T-cell (primary cell): Measurements from ENCODE around the gene ZNF774. TPM values are rescaled to one million over a fixed set of nuclear protein-coding genes. Genes with fewer than 3 reads are reported as not detected.
"Not testable (repeated sequence)": the region's sequence is repeated elsewhere in the genome, so short reads cannot be mapped to it uniquely, and the experiment has no call there.

Experiments used
- ATAC-seq, 4 experiments: fragments of 200-7000 bp in 3 of 4; fragments of 150-1000 bp in 1 of 4; cut with Tn5 transposase; replicated peaks in 1 of 4; 1 replicate in 3 of 4; 2 replicates in 1 of 4; pipeline ENCODE4 v1.10.0; 2021; ENCODE audit warnings: moderate library complexity in 3 of 4, mild to moderate bottlenecking in 2 of 4, moderate number of reproducible peaks in 1 of 4
- CTCF ChIA-PET, 2 donors: fragments of 300-600 bp; sonication (Branson Sonifier 250); formaldehyde crosslinking; loops; one replicate each; lab custom pipeline; 2022; ENCODE audit warnings: antibody characterized with exemption in 2 of 2; lab: Charles Lee
- POLR2A ChIA-PET, 2 donors: fragments of 300-600 bp; sonication (Branson Sonifier 250); formaldehyde crosslinking; loops; one replicate each; lab custom pipeline; 2022; ENCODE audit warnings: antibody characterized with exemption in 2 of 2; lab: Charles Lee
- DNase-seq, 35 experiments: peaks; one replicate each; pipeline versions ENCODE4 v3.0.0 to v3.0.0-alpha.2; 2013 to 2023
- H3K27ac ChIP-seq: one replicate; pipeline ENCODE4 v1.5.1; 2013; ENCODE audit warnings: low read length
- H3K27me3 ChIP-seq, 2 experiments: replicated peaks in 1 of 2; 1 replicate in 1 of 2; 2 replicates in 1 of 2; pipeline versions ENCODE4 v1.6.1 to v1.7.0; 2013; ENCODE audit warnings: low read length in 1 of 2, mixed read lengths in 1 of 2; ENCODE audit not compliant: control insufficient read depth in 2 of 2, insufficient read depth in 2 of 2; ENCODE audit errors: extremely low read depth in 1 of 2
- H3K36me3 ChIP-seq, 2 donors: 1 replicate in 1 of 2; 2 replicates in 1 of 2; pipeline versions ENCODE4 v1.6.1 to v1.7.0; 2013; ENCODE audit warnings: low read length in 1 of 2; ENCODE audit not compliant: control insufficient read depth in 2 of 2, insufficient read depth in 1 of 2; ENCODE audit errors: extremely low read depth in 1 of 2
- H3K4me1 ChIP-seq, 2 experiments: 1 replicate in 1 of 2; 2 replicates in 1 of 2; pipeline versions ENCODE4 v1.6.1 to v1.7.0; 2013; ENCODE audit warnings: low read length in 2 of 2, mixed read lengths in 1 of 2; ENCODE audit not compliant: insufficient read depth in 2 of 2, control insufficient read depth in 1 of 2; ENCODE audit errors: extremely low read depth in 1 of 2
- H3K4me3 ChIP-seq, 2 donors: 1 replicate in 1 of 2; 2 replicates in 1 of 2; pipeline versions ENCODE4 v1.5.1 to v1.7.0; 2013; ENCODE audit warnings: mild to moderate bottlenecking in 2 of 2, low read length in 1 of 2, moderate library complexity in 1 of 2; ENCODE audit not compliant: control insufficient read depth in 1 of 2; ENCODE audit errors: extremely low read depth in 1 of 2
- H3K9me3 ChIP-seq: 2 replicates; pipeline ENCODE4 v1.7.0; 2013
- H3K27ac Mint-ChIP-seq, 2 donors: one replicate each; pipeline ENCODE4 v1.8.0; 2020 to 2021; ENCODE audit warnings: mild to moderate bottlenecking in 2 of 2, mixed read lengths in 2 of 2
- H3K27me3 Mint-ChIP-seq, 2 donors: one replicate each; pipeline ENCODE4 v1.8.0; 2021 to 2022; ENCODE audit warnings: mixed read lengths in 2 of 2
- H3K36me3 Mint-ChIP-seq: one replicate; pipeline ENCODE4 v1.8.0; 2021; ENCODE audit warnings: mixed read lengths
- H3K4me1 Mint-ChIP-seq, 3 donors: one replicate each; pipeline ENCODE4 v1.8.0; 2020 to 2022; ENCODE audit warnings: mixed read lengths in 3 of 3, mild to moderate bottlenecking in 1 of 3
- H3K4me3 Mint-ChIP-seq, 3 donors: one replicate each; pipeline ENCODE4 v1.8.0; 2020 to 2022; ENCODE audit warnings: mild to moderate bottlenecking in 3 of 3, mixed read lengths in 3 of 3, moderate library complexity in 3 of 3
- H3K9me3 Mint-ChIP-seq, 3 donors: one replicate each; pipeline ENCODE4 v1.8.0; 2020 to 2022; ENCODE audit warnings: mixed read lengths in 3 of 3
- WGBS: methylation state at CpG from one replicate; pipeline ENCODE4 v1.1.5; 2013; ENCODE audit warnings: missing lambda C conversion rate; ENCODE audit not compliant: insufficient coverage; 5-methylcytosine and 5-hydroxymethylcytosine counted together
- total RNA-seq, 35 experiments: library from RNA in 6 of 35; stranded (reverse) in 6 of 35; fragments of 120-200 nt in 1 of 35; gene quantifications; one replicate each; pipeline versions ENCODE4 v1.2.1 to v1.2.4 and lab custom pipeline; 2013 to 2026

ZNF774 gene
- under 1 TPM; 0.61 to 0.85 (median 0.70) TPM for total RNA-seq
- 0.44 TPM for total RNA-seq (2013)
- total RNA-seq (lab: John Stamatoyannopoulos, UW) = 0 to 1.4 (median 0.44) reads per million in 29 experiments

GRCh38 chr15:90352107-90352893 is at the start of gene ZNF774:
ZNF774 (plus strand) TSS chr15:90352284; CDS start chr15:90354661, 2,377 bp downstream.
- Mint-ChIP-seq H3K27ac (peak within 1 kb of the TSS in 1 of 2 donors; percentile 39), H3K4me3 (peak within 1 kb of the TSS; percentile 83 to 91 (median 87)), H3K4me1 (peaks cover 6 to 10% (median 7%) of the 10 kb centered on the region in 3 donors), H3K27me3 (no peaks in the 10 kb centered on the region), H3K9me3 (no peaks in the 10 kb centered on the region), H3K36me3 (no peaks in the 10 kb centered on the region)
- Histone ChIP-seq H3K36me3 (no peaks in the 10 kb centered on the region), H3K9me3 (no peaks in the 10 kb centered on the region), H3K4me3 (peak within 1 kb of the TSS; percentile 56 to 80), H3K4me1 (peaks cover 6 to 16% of the 10 kb centered on the region in 2 experiments), H3K27ac (no peak within 1 kb of the TSS), H3K27me3 (peaks cover 0 to 10% of the 10 kb centered on the region in 2 experiments)
- 1% methylated on average over 49 of the region's 53 CpGs for WGBS
- DNase-seq (peak; percentile 70 to 97 (median 86)), ATAC-seq (peak; percentile 99)
- CTCF ChIA-PET = interaction anchor here in 1 of 2 donors (1.0 to 1.6 kb wide), 2 partner anchors 10 to 33 kb away, joined by 3 to 6 read pairs; no protein-coding TSS in a partner anchor
- POLR2A ChIA-PET = interaction anchor here in 1 of 2 donors (0.6 kb wide), 1 partner anchor 22 kb away, joined by 4 read pairs; no protein-coding TSS in a partner anchor

- 98% methylated on average over 7 of the region's 14 CpGs for WGBS
- not testable (repeated sequence) for H3K27me3 Mint-ChIP-seq, H3K27me3 ChIP-seq, H3K27ac ChIP-seq, DNase-seq, H3K36me3 ChIP-seq, H3K36me3 Mint-ChIP-seq, H3K4me3 ChIP-seq, H3K9me3 ChIP-seq, ATAC-seq, H3K4me3 Mint-ChIP-seq, H3K9me3 Mint-ChIP-seq
- ChIA-PET CTCF (interaction anchor here (0.5 to 3.0 kb wide), 5 partner anchors 12 to 622 kb away, joined by 3 to 9 read pairs (median 5); no protein-coding TSS in a partner anchor), POLR2A (interaction anchor here in 1 of 2 donors (0.6 kb wide), 1 partner anchor 78 kb away, joined by 3 read pairs; no protein-coding TSS in a partner anchor)
- H3K27ac Mint-ChIP-seq = peak overlapping the region in 1 of 2 donors; percentile 22
- H3K4me1 Mint-ChIP-seq = peaks cover 16 to 23% (median 22%) of the 10 kb centered on the region in 3 donors
- peaks cover 12 to 23% of the 10 kb centered on the region in 2 experiments for H3K4me1 ChIP-seq
Observed at GRCh38 chr15:90305355-90305754, 46.7 kb upstream of the ZNF774 start.

- H3K4me1 Mint-ChIP-seq = peaks cover 16 to 23% (median 22%) of the 10 kb centered on the region in 3 donors
- H3K27me3 Mint-ChIP-seq = no peaks in the 10 kb centered on the region
- H3K27ac ChIP-seq = peak overlapping the region; percentile 67
- H3K4me1 ChIP-seq = peaks cover 12 to 21% of the 10 kb centered on the region in 2 experiments
- H3K36me3 Mint-ChIP-seq = no peaks in the 10 kb centered on the region
- H3K9me3 Mint-ChIP-seq = no peaks in the 10 kb centered on the region
- no peak overlapping the region for H3K4me3 ChIP-seq
- DNase-seq (no peak), ATAC-seq (no peak)
- CTCF ChIA-PET = interaction anchor here (0.5 to 3.0 kb wide), 8 partner anchors 9 to 342 kb away, joined by 3 to 9 read pairs (median 4); no protein-coding TSS in a partner anchor
- H3K4me3 Mint-ChIP-seq = peak overlapping the region in 1 of 3 donors; percentile 53
- H3K27me3 ChIP-seq = no peaks in the 10 kb centered on the region
- H3K36me3 ChIP-seq = no peaks in the 10 kb centered on the region
- H3K9me3 ChIP-seq = no peaks in the 10 kb centered on the region
- H3K27ac Mint-ChIP-seq = peak overlapping the region; percentile 90 to 91
- no CpG with 5 or more reads among the region's 3 CpGs for WGBS
- POLR2A ChIA-PET = interaction anchor here in 1 of 2 donors (1.0 kb wide), 1 partner anchor 8 kb away, joined by 3 read pairs; no protein-coding TSS in a partner anchor
Observed at GRCh38 chr15:90305932-90306331, 46.2 kb upstream of the ZNF774 start.

GRCh38 chr15:90306560-90306959 is 45.5 kb upstream of the ZNF774 start:
- Histone ChIP-seq H3K4me1 (peaks cover 12 to 15% of the 10 kb centered on the region in 2 experiments), H3K9me3 (no peaks in the 10 kb centered on the region), H3K27me3 (no peaks in the 10 kb centered on the region), H3K36me3 (no peaks in the 10 kb centered on the region), H3K4me3 (peak overlapping the region in 1 of 2 donors; percentile 39), H3K27ac (peak overlapping the region; percentile 67)
- peak overlapping the region in 1 of 3 donors; percentile 53 for H3K4me3 Mint-ChIP-seq
- CTCF ChIA-PET = interaction anchor here (0.6 to 3.0 kb wide), 5 partner anchors 9 to 176 kb away, joined by 3 to 8 read pairs (median 3); no protein-coding TSS in a partner anchor
- H3K27ac Mint-ChIP-seq = peak overlapping the region; percentile 90 to 91
- H3K4me1 Mint-ChIP-seq = peaks cover 13 to 20% (median 17%) of the 10 kb centered on the region in 3 donors
- POLR2A ChIA-PET = interaction anchor here in 1 of 2 donors (0.6 to 1.0 kb wide), 2 partner anchors 8 to 12 kb away, joined by 3 read pairs; no protein-coding TSS in a partner anchor
- DNase-seq (peak in 8 of 35 experiments; percentile 9 to 45 (median 17)), ATAC-seq (peak; percentile 73 to 77 (median 77))
- no peaks in the 10 kb centered on the region for H3K27me3 Mint-ChIP-seq
- WGBS = no CpG with 5 or more reads among the region's 6 CpGs
- no peaks in the 10 kb centered on the region for H3K36me3 Mint-ChIP-seq
- H3K9me3 Mint-ChIP-seq = no peaks in the 10 kb centered on the region

GRCh38 chr15:90307661-90308060 is 44.4 kb upstream of the ZNF774 start:
- POLR2A ChIA-PET = no interaction called here
- CTCF ChIA-PET = interaction anchor here in 1 of 2 donors (0.6 to 1.5 kb wide), 2 partner anchors 15 to 174 kb away, joined by 3 to 4 read pairs; no protein-coding TSS in a partner anchor
- H3K4me3 ChIP-seq = no peak overlapping the region
- DNase-seq (no peak), ATAC-seq (no peak)
- no peak overlapping the region for H3K27ac Mint-ChIP-seq
- H3K27me3 ChIP-seq = no peaks in the 10 kb centered on the region
- peaks cover 13 to 20% (median 17%) of the 10 kb centered on the region in 3 donors for H3K4me1 Mint-ChIP-seq
- H3K4me1 ChIP-seq = peaks cover 12 to 14% of the 10 kb centered on the region in 2 experiments
- no peaks in the 10 kb centered on the region for H3K9me3 ChIP-seq
- H3K27ac ChIP-seq = no peak overlapping the region
- H3K36me3 ChIP-seq = no peaks in the 10 kb centered on the region
- 83% methylated on average over 1 of the region's 2 CpGs for WGBS
- no peaks in the 10 kb centered on the region for H3K9me3 Mint-ChIP-seq
- no peaks in the 10 kb centered on the region for H3K36me3 Mint-ChIP-seq
- H3K4me3 Mint-ChIP-seq = no peak overlapping the region
- no peaks in the 10 kb centered on the region for H3K27me3 Mint-ChIP-seq

- ChIA-PET CTCF (interaction anchor here in 1 of 2 donors (0.5 to 1.1 kb wide), 2 partner anchors 11 to 13 kb away, joined by 3 to 4 read pairs; no protein-coding TSS in a partner anchor), POLR2A (no interaction called here)
- H3K27me3 ChIP-seq = no peaks in the 10 kb centered on the region
- H3K27ac ChIP-seq = no peak overlapping the region
- H3K9me3 ChIP-seq = no peaks in the 10 kb centered on the region
- Mint-ChIP-seq H3K36me3 (no peaks in the 10 kb centered on the region), H3K4me1 (peaks cover 13 to 20% (median 17%) of the 10 kb centered on the region in 3 donors), H3K27me3 (no peaks in the 10 kb centered on the region), H3K27ac (no peak overlapping the region), H3K9me3 (no peaks in the 10 kb centered on the region), H3K4me3 (no peak overlapping the region)
- 92% methylated on average over 4 of the region's 4 CpGs for WGBS
- DNase-seq = no peak
- H3K36me3 ChIP-seq = no peaks in the 10 kb centered on the region
- no peak overlapping the region for H3K4me3 ChIP-seq
- no peak for ATAC-seq
- peaks cover 12 to 14% of the 10 kb centered on the region in 2 experiments for H3K4me1 ChIP-seq
Observed at GRCh38 chr15:90309020-90309419, 43.1 kb upstream of the ZNF774 start.
